WTC11 (cell line): Measurements from ENCODE around the gene TMEM131L. TPM values are rescaled to one million over a fixed set of nuclear protein-coding genes. Genes with fewer than 3 reads are reported as not detected.

Source experiments
- ATAC-seq: fragments of 200-7000 bp; cut with Tn5 transposase; 2 replicates; pipeline ENCODE4 v1.10.0; 2021; ENCODE audit warnings: mild to moderate bottlenecking, moderate library complexity
- CTCF ChIA-PET: fragments of 300-600 bp; sonication (Branson Sonifier 250); formaldehyde crosslinking; loops from one replicate; lab custom pipeline; 2021; ENCODE audit warnings: antibody characterized with exemption; lab: Charles Lee
- POLR2A ChIA-PET: fragments of 350-600 bp; sonication (Branson Sonifier 250); formaldehyde crosslinking; loops from one replicate; lab custom pipeline; 2021; ENCODE audit warnings: antibody characterized with exemption; lab: Charles Lee
- DNase-seq: peaks from one replicate; pipeline ENCODE4 v3.0.0; 2021; ENCODE audit warnings: low spot score
- H3K27ac Mint-ChIP-seq: 2 replicates; pipeline ENCODE4 v1.8.0; 2021; ENCODE audit warnings: mixed read lengths
- H3K27me3 Mint-ChIP-seq: 2 replicates; pipeline ENCODE4 v1.8.0; 2021; ENCODE audit warnings: low read depth, mild to moderate bottlenecking, moderate library complexity, mixed read lengths
- H3K36me3 Mint-ChIP-seq: 2 replicates; pipeline ENCODE4 v1.8.0; 2021; ENCODE audit warnings: mixed read lengths
- H3K4me1 Mint-ChIP-seq: 2 replicates; pipeline ENCODE4 v1.8.0; 2022; ENCODE audit warnings: mixed read lengths
- H3K4me3 Mint-ChIP-seq: 2 replicates; pipeline ENCODE4 v1.8.0; 2021; ENCODE audit warnings: mild to moderate bottlenecking, moderate library complexity, mixed read lengths
- H3K9me3 Mint-ChIP-seq: 2 replicates; pipeline ENCODE4 v1.8.0; 2021; ENCODE audit warnings: mixed read lengths
- ESRRA ChIP-seq: sonication (generic); formaldehyde crosslinking; IDR thresholded peaks from 2 replicates; pipeline ENCODE4 v1.8.1; 2022; ENCODE audit warnings: mild to moderate bottlenecking, missing genetic modification reagents, borderline replicate concordance
- ETV6 ChIP-seq: sonication (generic); formaldehyde crosslinking; IDR thresholded peaks from 2 replicates; pipeline ENCODE4 v1.8.1; 2022; ENCODE audit warnings: mild to moderate bottlenecking, missing genetic modification reagents
- GABPB1 ChIP-seq: sonication (generic); formaldehyde crosslinking; IDR thresholded peaks from 2 replicates; pipeline ENCODE4 v1.8.1; 2023; ENCODE audit warnings: mild to moderate bottlenecking, missing genetic modification reagents
- NFYB ChIP-seq: sonication (generic); formaldehyde crosslinking; conservative IDR thresholded peaks from 2 replicates; pipeline ENCODE4 v1.8.0; 2022; ENCODE audit warnings: low read depth, missing genetic modification reagents
- OVOL2 ChIP-seq: fragments of 250-450 bp; sonication (Bioruptor Pico); IDR thresholded peaks from 2 replicates; pipeline ENCODE4 v1.9.0; 2021; ENCODE audit warnings: mild to moderate bottlenecking, borderline replicate concordance
- ZNF138 ChIP-seq: sonication (generic); formaldehyde crosslinking; conservative IDR thresholded peaks from 2 replicates; pipeline ENCODE4 v1.8.1; 2022; ENCODE audit warnings: mild to moderate bottlenecking, moderate library complexity, missing genetic modification reagents
- total RNA-seq: library from RNA; stranded (reverse); gene quantifications from 3 replicates; pipeline ENCODE4 v1.2.3, GENCODE V29; 2021
- TF ChIP-seq, protein P1 (sequence below): sonication (generic); formaldehyde crosslinking; IDR thresholded peaks from 2 replicates; pipeline ENCODE4 v1.8.0; 2022; ENCODE audit warnings: missing genetic modification reagents
- TF ChIP-seq, protein P2 (sequence below): fragments of 250-450 bp; sonication (Bioruptor Pico); IDR thresholded peaks from 2 replicates; pipeline ENCODE4 v1.9.0; 2021; ENCODE audit warnings: mild to moderate bottlenecking
- TF ChIP-seq, protein P3 (sequence below): sonication (generic); formaldehyde crosslinking; IDR thresholded peaks from 2 replicates; pipeline ENCODE4 v1.8.1; 2022; ENCODE audit warnings: mild to moderate bottlenecking, moderate library complexity, missing genetic modification reagents
- TF ChIP-seq, protein P4 (sequence below): fragments of 250-450 bp; sonication (Bioruptor Pico); IDR thresholded peaks from 2 replicates; pipeline ENCODE4 v1.9.0; 2021; ENCODE audit warnings: mild to moderate bottlenecking, borderline replicate concordance
- TF ChIP-seq, protein P5 (sequence below): fragments of 250-450 bp; sonication (Bioruptor Pico); IDR thresholded peaks from 2 replicates; pipeline ENCODE4 v1.8.0; 2021; ENCODE audit warnings: mild to moderate bottlenecking
- TF ChIP-seq, protein P6 (sequence below): sonication (generic); formaldehyde crosslinking; IDR thresholded peaks from 2 replicates; pipeline ENCODE4 v1.8.1; 2022; ENCODE audit warnings: missing genetic modification reagents, borderline replicate concordance

Gene TMEM131L
- total RNA-seq, 1 experiment from 2014 or later, result 26.7 TPM

DNA sequence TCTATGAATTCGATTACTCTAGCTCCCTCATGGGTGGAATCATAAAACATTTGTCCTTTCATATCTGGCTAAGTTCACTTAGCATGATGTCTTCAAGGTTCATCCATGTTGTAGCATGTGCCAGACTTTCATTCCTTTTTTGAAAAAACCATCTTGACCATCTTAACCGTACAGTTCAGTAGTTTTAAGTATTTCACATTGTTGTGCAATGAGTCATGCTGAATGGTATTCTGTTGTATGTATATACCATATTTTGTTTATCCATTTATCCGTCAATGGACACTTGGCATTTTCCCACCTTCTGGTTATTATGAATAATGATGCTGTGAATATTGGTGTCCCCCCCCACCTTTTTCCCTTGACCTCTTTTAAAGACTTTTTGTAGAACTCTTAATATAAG is 145.5 kb downstream of the TMEM131L start:
- H3K9me3 Mint-ChIP-seq, result 0 out of 2 replicates have a peak, but pooled peaks cover 4% of the 10 kb centered on the region
- H3K27me3 Mint-ChIP-seq, result no peaks in the 10 kb centered on the region
- H3K36me3 Mint-ChIP-seq, result peaks cover 36% of the 10 kb centered on the region
- peaks cover 8% of the 10 kb centered on the region for H3K4me1 Mint-ChIP-seq
- H3K27ac Mint-ChIP-seq, result no peak overlapping the region
- ChIA-PET CTCF (no interaction called here), POLR2A (no interaction called here)
- ATAC-seq (no peak), DNase-seq (no peak)
- TF ChIP-seq, protein P1, sequence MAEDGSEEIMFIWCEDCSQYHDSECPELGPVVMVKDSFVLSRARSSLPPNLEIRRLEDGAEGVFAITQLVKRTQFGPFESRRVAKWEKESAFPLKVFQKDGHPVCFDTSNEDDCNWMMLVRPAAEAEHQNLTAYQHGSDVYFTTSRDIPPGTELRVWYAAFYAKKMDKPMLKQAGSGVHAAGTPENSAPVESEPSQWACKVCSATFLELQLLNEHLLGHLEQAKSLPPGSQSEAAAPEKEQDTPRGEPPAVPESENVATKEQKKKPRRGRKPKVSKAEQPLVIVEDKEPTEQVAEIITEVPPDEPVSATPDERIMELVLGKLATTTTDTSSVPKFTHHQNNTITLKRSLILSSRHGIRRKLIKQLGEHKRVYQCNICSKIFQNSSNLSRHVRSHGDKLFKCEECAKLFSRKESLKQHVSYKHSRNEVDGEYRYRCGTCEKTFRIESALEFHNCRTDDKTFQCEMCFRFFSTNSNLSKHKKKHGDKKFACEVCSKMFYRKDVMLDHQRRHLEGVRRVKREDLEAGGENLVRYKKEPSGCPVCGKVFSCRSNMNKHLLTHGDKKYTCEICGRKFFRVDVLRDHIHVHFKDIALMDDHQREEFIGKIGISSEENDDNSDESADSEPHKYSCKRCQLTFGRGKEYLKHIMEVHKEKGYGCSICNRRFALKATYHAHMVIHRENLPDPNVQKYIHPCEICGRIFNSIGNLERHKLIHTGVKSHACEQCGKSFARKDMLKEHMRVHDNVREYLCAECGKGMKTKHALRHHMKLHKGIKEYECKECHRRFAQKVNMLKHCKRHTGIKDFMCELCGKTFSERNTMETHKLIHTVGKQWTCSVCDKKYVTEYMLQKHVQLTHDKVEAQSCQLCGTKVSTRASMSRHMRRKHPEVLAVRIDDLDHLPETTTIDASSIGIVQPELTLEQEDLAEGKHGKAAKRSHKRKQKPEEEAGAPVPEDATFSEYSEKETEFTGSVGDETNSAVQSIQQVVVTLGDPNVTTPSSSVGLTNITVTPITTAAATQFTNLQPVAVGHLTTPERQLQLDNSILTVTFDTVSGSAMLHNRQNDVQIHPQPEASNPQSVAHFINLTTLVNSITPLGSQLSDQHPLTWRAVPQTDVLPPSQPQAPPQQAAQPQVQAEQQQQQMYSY, result no peak
- no peak for TF ChIP-seq NFYB (CRISPR knock-in tag)
- TF ChIP-seq, protein P2, sequence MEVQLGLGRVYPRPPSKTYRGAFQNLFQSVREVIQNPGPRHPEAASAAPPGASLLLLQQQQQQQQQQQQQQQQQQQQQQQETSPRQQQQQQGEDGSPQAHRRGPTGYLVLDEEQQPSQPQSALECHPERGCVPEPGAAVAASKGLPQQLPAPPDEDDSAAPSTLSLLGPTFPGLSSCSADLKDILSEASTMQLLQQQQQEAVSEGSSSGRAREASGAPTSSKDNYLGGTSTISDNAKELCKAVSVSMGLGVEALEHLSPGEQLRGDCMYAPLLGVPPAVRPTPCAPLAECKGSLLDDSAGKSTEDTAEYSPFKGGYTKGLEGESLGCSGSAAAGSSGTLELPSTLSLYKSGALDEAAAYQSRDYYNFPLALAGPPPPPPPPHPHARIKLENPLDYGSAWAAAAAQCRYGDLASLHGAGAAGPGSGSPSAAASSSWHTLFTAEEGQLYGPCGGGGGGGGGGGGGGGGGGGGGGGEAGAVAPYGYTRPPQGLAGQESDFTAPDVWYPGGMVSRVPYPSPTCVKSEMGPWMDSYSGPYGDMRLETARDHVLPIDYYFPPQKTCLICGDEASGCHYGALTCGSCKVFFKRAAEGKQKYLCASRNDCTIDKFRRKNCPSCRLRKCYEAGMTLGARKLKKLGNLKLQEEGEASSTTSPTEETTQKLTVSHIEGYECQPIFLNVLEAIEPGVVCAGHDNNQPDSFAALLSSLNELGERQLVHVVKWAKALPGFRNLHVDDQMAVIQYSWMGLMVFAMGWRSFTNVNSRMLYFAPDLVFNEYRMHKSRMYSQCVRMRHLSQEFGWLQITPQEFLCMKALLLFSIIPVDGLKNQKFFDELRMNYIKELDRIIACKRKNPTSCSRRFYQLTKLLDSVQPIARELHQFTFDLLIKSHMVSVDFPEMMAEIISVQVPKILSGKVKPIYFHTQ, result no peak
- TF ChIP-seq, protein P3, sequence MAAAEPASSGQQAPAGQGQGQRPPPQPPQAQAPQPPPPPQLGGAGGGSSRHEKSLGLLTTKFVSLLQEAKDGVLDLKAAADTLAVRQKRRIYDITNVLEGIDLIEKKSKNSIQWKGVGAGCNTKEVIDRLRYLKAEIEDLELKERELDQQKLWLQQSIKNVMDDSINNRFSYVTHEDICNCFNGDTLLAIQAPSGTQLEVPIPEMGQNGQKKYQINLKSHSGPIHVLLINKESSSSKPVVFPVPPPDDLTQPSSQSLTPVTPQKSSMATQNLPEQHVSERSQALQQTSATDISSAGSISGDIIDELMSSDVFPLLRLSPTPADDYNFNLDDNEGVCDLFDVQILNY (CRISPR knock-in tag), result no peak
- TF ChIP-seq OVOL2, result no peak
- TF ChIP-seq, protein P4, sequence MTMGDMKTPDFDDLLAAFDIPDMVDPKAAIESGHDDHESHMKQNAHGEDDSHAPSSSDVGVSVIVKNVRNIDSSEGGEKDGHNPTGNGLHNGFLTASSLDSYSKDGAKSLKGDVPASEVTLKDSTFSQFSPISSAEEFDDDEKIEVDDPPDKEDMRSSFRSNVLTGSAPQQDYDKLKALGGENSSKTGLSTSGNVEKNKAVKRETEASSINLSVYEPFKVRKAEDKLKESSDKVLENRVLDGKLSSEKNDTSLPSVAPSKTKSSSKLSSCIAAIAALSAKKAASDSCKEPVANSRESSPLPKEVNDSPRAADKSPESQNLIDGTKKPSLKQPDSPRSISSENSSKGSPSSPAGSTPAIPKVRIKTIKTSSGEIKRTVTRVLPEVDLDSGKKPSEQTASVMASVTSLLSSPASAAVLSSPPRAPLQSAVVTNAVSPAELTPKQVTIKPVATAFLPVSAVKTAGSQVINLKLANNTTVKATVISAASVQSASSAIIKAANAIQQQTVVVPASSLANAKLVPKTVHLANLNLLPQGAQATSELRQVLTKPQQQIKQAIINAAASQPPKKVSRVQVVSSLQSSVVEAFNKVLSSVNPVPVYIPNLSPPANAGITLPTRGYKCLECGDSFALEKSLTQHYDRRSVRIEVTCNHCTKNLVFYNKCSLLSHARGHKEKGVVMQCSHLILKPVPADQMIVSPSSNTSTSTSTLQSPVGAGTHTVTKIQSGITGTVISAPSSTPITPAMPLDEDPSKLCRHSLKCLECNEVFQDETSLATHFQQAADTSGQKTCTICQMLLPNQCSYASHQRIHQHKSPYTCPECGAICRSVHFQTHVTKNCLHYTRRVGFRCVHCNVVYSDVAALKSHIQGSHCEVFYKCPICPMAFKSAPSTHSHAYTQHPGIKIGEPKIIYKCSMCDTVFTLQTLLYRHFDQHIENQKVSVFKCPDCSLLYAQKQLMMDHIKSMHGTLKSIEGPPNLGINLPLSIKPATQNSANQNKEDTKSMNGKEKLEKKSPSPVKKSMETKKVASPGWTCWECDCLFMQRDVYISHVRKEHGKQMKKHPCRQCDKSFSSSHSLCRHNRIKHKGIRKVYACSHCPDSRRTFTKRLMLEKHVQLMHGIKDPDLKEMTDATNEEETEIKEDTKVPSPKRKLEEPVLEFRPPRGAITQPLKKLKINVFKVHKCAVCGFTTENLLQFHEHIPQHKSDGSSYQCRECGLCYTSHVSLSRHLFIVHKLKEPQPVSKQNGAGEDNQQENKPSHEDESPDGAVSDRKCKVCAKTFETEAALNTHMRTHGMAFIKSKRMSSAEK (CRISPR knock-in tag), result no peak
- no peak for TF ChIP-seq ESRRA (CRISPR knock-in tag)
- TF ChIP-seq, protein P5, sequence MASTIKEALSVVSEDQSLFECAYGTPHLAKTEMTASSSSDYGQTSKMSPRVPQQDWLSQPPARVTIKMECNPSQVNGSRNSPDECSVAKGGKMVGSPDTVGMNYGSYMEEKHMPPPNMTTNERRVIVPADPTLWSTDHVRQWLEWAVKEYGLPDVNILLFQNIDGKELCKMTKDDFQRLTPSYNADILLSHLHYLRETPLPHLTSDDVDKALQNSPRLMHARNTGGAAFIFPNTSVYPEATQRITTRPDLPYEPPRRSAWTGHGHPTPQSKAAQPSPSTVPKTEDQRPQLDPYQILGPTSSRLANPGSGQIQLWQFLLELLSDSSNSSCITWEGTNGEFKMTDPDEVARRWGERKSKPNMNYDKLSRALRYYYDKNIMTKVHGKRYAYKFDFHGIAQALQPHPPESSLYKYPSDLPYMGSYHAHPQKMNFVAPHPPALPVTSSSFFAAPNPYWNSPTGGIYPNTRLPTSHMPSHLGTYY (CRISPR knock-in tag), result no peak
- TF ChIP-seq ETV6, result no peak
- TF ChIP-seq, protein P6, sequence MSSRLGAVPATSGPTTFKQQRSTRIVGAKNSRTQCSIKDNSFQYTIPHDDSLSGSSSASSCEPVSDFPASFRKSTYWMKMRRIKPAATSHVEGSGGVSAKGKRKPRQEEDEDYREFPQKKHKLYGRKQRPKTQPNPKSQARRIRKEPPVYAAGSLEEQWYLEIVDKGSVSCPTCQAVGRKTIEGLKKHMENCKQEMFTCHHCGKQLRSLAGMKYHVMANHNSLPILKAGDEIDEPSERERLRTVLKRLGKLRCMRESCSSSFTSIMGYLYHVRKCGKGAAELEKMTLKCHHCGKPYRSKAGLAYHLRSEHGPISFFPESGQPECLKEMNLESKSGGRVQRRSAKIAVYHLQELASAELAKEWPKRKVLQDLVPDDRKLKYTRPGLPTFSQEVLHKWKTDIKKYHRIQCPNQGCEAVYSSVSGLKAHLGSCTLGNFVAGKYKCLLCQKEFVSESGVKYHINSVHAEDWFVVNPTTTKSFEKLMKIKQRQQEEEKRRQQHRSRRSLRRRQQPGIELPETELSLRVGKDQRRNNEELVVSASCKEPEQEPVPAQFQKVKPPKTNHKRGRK (CRISPR knock-in tag), result no peak
- no peak for TF ChIP-seq GABPB1
- TF ChIP-seq ZNF138 (CRISPR knock-in tag), result no peak
- H3K4me3 Mint-ChIP-seq, result no peak overlapping the region
